Glomerular endothelial cell (primary cell): Measurements from ENCODE around the gene CELSR1. TPM values are rescaled to one million over a fixed set of nuclear protein-coding genes. Genes with fewer than 3 reads are reported as not detected.

Experiments used
- DNase-seq: peaks from one replicate; pipeline ENCODE4 v3.0.0-alpha.2; 2011; ENCODE audit warnings: low read depth, low spot score; ENCODE audit errors: extremely low read depth
- total RNA-seq: library from RNA; depleted of rRNA; stranded (reverse); fragments of >200 nt; gene quantifications from 2 replicates; pipeline ENCODE4 v1.2.3, GENCODE V29; 2015

The CELSR1 gene
- 9.5 and 18.3 TPM in 2 replicates for total RNA-seq

- no peak for DNase-seq
Observed at GRCh38 chr22:46537225-46537945, at the start of gene CELSR1. Gene CELSR1 (minus strand): TSS chr22:46537620. CDS start chr22:46537170, 450 bp downstream.

DNA sequence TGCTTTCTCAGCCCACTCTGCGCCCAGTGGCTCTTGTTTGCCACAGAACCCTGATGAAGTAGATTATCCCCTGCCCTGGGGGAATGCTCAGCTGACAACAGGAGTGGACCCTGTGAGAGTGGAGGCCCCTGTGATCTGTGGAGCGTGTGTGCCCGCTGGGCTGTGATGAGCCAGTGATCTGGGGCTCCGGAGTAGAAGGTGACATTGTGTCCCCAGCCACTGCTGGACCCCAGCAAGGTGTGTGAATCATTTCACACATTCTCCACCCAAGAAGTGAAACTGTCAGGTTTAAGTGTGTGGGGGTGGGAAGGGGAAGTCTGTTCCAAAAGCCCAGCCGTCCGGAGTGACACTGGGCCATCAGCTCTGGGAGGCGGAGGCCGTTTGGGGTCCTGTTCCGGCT, 49.6 kb upstream of the CELSR1 start:
- DNase-seq, result no peak

GRCh38 chr22:46586531-46587011, 49.2 kb upstream of the CELSR1 start:
- no peak for DNase-seq

- DNase-seq, result no peak
Observed at GRCh38 chr22:46586123-46586519, 48.7 kb upstream of the CELSR1 start.

DNA sequence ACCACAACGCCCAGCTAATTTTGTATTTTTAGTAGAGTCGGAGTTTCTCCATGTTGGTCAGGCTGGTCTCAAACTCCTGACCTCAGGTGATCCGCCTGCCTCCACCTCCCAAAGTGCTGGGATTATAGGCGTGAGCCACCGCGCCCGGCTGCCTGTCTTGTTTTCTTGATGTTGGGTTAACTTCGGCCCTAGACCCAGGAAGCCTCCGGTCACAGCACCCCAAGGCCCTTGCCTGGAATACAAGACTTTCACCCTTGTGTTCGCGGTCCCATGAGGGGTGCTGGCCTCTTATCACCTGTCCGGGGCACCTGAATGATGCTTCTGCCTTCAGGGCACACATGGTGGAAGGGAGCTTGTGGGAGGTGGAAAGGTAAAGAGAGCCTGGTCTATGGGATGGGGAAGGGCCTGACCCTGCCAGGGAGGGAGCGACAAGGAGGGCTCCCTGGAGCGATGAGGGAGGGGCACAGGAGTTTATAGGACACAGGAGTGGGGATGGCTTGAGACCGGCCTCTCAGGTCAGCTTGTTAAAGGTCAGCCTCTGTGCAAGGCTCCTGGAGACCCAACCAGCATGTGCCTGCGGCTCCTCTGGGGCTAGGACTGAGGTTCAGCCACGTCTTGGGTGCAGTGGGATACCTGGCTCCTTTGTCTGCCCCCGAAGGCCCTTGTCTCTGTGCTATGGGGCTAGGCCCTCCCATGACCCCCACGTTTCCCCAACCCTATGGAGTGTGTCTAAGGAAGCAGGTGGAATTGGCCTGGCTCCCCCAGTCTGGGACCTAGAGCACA, 48.1 kb upstream of the CELSR1 start:
- DNase-seq, result no peak

DNA sequence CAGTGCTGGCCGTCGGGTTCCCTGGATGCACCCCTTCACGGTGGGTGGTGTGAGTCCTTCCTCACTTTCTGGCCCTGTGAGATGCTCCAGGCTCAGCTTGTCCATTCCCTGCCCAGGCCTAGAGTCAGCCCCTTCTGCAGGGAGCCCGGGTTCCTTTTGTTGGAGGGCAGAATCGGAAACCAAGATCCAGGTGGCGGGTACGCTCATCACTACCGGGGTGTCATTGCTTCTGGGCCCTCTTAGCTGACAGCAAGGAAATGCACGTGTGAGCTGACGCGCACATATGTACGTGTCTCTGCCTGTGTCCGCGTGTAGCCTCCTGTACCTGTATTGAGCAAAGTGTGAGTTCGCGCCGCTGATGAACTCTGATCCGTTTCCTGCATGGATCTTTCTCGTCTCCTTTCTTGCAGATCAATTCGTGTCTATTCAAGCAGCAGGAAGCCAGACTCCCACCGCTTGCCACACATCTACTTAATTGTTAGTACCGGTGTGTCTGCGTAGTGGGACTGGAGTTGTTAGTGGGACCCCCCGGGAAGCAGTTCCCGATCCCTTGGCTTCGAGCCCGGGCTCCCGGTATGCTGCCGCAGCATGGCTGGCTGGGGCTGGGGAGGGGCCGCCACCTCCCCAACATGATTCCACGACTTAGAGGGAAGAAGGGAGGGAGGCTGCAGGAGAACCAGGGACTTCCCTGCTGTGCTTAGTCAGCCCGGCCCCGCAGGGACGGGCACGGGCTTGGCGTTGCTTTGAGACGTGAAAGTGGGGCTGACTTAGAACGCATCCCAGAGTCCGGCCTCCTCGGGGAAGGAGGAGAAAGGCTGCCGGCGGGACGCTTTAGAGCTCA, 46.9 kb upstream of the CELSR1 start:
- DNase-seq, result no peak

DNA sequence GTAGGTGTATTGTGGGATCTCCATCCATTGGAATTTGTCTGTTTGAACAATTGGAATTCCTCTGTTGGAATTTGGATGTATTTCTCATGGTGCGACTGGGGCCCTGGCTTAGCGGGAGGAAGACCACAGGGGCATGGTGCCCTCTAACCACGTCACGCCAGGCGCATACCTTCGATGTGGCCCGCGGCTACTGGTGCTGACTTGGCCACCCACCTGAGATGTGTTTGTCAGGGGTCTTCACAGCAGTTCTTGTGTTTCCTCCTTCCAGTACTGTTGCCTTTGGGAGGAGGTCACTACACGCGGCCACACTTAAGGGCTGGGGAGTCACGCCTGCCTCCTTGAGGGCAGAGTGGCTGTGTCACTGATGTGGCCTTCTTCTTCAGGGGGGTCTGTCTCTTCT, 46.2 kb upstream of the CELSR1 start:
- DNase-seq, result no peak

- no peak for DNase-seq
Observed at GRCh38 chr22:46582281-46582933, 45.0 kb upstream of the CELSR1 start.

- no peak for DNase-seq
Observed at GRCh38 chr22:46581538-46582244, 44.3 kb upstream of the CELSR1 start.

DNA sequence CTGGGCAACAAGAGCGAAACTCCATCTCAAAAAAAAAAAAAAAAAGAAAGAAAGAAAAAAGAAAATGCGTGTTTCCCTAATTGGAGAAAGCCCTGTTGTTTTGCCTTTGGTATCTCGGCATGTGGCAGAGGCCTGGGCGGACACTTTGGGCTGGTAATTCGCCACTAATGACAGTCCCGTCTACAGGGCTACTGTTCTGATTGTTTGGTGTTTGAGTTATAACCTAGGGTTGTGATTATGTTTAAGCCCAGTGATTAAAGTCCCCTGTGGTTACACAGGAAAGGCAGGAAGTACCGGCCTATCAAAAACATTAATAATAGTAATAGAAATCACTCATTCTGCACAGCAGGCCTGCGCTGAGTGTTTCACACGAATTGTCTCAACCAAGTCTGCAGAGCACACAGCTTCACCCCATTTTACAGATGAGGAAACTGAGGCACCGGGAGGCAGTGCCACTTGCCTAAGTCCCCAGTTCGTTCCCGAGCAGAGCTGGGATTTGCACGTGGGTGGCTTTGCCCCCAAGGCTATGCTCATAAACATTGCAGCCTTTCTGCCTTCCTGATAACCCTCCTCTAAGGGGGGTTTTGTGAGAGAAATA, 43.6 kb upstream of the CELSR1 start:
- DNase-seq, result no peak

- DNase-seq, result no peak
Observed at GRCh38 chr22:46579751-46580449, 42.5 kb upstream of the CELSR1 start.

GRCh38 chr22:46578824-46579561, 41.6 kb upstream of the CELSR1 start:
- no peak for DNase-seq

DNA sequence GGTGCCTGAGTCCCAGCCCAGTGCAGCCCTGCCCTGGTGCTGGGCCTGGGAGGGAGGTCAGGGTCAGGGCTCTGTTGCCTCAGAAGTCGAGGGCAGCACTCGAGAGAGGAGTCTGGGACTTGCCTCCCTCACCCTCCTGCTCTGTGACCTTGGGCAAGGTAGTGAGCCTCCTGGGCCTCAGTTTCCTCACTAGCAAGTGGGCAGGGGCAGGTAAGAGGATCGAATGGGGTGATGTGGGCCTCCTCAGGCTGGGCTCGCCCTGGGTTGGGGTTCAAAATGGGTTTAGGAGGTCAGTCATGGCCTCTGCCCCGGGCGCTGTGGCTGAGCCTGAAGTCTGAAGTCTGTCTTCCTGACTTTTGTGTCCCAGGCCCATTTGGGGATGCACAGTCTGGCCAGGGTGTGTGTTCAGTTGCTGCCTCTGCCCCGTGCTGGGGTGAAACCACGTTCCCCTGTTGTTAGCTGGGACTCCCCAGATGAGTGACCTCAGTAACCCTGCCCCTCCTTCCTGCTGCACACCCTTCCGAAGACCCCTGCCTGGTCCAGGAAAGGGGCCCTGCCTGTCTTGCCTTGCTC, 40.9 kb upstream of the CELSR1 start:
- no peak for DNase-seq

DNA sequence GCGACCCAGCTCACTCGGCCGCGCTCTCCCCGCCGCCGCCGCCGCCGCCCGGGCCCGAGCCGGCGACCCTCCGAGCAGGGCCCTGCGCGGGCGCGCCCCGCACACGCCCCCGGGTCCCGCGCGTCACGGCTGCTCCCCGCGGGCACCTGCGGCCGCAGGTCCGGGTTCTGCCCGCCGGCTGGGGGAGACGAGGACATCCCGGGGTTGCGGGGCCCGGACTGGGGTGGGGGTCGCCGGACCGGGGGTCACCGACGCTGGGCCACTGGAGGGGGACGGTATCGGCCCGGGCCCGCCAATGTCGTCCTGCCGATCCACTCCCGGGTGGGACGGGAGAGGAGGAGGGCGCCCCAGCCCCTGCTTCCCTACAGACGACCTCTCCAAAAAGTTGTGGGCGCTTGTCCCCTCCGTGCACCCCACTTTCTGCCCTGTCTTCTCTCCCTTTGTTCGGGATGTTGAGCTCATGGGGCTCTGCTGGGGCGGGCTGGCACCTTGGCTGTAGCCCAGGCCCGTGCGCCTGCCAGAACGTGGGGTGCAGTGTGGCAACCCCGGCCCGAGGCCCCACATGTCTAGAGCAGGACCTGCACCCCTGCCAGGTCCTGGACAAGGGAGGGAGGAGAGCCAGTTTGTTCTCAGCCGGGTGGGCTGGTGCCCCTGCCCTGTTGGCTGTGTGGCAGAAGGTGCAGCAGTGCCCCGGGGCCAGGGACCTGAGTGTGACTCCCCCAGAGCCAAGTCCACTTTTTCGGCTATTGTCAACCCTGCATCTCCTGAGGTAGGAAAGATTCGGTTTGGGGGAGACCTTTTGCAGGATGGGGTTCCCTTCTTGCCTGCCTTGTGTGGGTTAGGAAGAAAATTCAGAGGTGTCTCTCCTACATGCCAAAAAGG, 40.2 kb upstream of the CELSR1 start:
- no peak for DNase-seq

GRCh38 chr22:46576556-46577367, 39.3 kb upstream of the CELSR1 start:
- DNase-seq, result no peak

DNA sequence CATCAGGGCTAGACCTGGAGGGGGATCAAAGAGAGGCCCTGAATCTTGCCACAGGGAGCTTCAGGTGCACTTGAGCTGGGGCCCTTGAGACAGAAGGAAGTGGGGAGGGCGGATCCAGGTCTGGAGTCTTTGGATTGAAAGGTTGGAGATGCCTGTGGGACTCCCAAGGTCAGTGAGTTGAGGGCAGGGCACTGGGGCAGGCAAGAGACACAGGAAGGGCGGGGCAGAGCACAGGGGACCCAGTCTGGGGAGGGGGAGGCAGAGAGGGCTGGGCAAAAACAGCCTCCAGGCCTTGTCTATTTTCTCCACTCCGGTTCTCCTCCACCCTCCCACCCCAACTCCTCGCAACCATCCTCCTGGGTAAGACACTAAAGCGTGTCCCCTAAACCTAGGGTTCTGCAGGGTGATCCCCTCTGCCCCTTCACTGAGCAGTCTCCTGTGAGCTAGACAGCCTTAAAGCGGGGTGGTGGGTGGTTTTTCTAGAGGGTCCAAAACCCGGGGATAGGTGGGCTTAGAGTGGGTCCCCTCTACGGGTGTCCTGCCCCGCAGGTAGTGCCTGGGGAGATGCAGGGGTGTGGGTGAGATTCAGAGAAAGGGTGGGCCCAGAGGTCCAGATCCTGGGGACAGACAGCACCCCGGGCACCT, 38.6 kb upstream of the CELSR1 start:
- no peak for DNase-seq
